Activated CD4-positive, alpha-beta T cell treated with anti-CD3 and anti-CD28 coated beads, Interleukin-2, amount 10 ng/mL, durations not matched to agents 7 days and 5 days (primary cell): ENCODE measurements around the gene PDXP. TPM values are rescaled to one million over a fixed set of nuclear protein-coding genes. Genes with fewer than 3 reads are reported as not detected.

ENCODE experiments used
- CTCF ChIA-PET: fragments of 350-600 bp; sonication (Branson Sonifier 250); formaldehyde crosslinking; loops from one replicate; lab custom pipeline; 2021; ENCODE audit warnings: antibody characterized with exemption; lab: Charles Lee
- POLR2A ChIA-PET: fragments of 350-600 bp; sonication (Branson Sonifier 250); formaldehyde crosslinking; loops from one replicate; lab custom pipeline; 2021; ENCODE audit warnings: antibody characterized with exemption; lab: Charles Lee
- DNase-seq: peaks from one replicate; pipeline ENCODE4 v3.0.0-alpha.2; 2020
- H3K27ac Mint-ChIP-seq: one replicate; pipeline ENCODE4 v1.8.0; 2021; ENCODE audit warnings: mild to moderate bottlenecking, moderate library complexity, mixed read lengths
- H3K27me3 Mint-ChIP-seq: one replicate; pipeline ENCODE4 v1.8.0; 2021; ENCODE audit warnings: mixed read lengths
- H3K36me3 Mint-ChIP-seq: one replicate; pipeline ENCODE4 v1.8.0; 2021; ENCODE audit warnings: low read depth, mixed read lengths
- H3K4me1 Mint-ChIP-seq: one replicate; pipeline ENCODE4 v1.8.0; 2021; ENCODE audit warnings: mixed read lengths
- H3K4me3 Mint-ChIP-seq: one replicate; pipeline ENCODE4 v1.8.0; 2021; ENCODE audit warnings: mild to moderate bottlenecking, moderate library complexity, mixed read lengths
- H3K9me3 Mint-ChIP-seq: one replicate; pipeline ENCODE4 v1.8.0; 2021; ENCODE audit warnings: mixed read lengths
- total RNA-seq, 2 experiments: library from RNA; stranded (reverse); gene quantifications; one replicate each; pipeline ENCODE4 v1.2.3, GENCODE V29; 2021

PDXP gene
- total RNA-seq, 2 experiments from 2014 or later, result 21.5 to 21.8 TPM

DNA sequence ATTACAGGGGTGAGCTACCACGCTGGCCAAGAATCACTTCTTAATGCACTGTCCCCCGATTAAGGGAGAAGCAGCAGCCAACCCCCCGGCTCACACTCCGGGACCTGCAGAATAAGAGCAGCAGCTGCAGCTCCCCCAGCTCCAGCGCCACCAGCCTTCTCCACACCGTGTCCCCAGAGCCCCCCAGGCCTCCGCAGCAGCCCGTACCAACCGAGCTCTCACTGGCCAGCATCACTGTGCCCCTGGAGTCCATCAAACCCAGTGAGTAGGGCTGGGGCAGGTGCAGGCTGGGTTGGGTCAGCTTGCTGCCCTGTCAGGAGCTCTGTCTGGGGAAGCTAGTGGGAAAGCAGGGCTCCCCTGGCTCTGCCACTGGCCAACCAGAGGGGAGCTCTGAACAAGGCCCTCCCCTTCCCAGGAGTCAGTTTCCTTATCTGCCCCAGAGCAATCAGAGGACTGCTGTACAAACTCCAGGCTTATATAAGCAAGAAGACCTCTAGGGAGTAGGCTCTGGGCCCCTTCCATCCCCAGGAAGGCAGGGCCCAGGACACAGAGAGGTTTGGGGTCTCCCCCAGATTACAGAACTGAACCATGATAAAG, 27.6 kb upstream of the PDXP start:
- Mint-ChIP-seq H3K9me3 (no peaks in the 10 kb centered on the region), H3K27me3 (no peaks in the 10 kb centered on the region), H3K36me3 (peaks cover 6% of the 10 kb centered on the region), H3K4me3 (no peak overlapping the region), H3K4me1 (peaks cover 76% of the 10 kb centered on the region), H3K27ac (peak overlapping the region; percentile 83)
- ChIA-PET POLR2A (no interaction called here), CTCF (interaction anchor here (0.5 to 12.6 kb wide), 9 partner anchors 11 to 1128 kb away, joined by 3 to 127 read pairs (median 4); partner anchors contain the start of genes GGA1, PDXP and SH3BP1)
- no peak for DNase-seq

DNA sequence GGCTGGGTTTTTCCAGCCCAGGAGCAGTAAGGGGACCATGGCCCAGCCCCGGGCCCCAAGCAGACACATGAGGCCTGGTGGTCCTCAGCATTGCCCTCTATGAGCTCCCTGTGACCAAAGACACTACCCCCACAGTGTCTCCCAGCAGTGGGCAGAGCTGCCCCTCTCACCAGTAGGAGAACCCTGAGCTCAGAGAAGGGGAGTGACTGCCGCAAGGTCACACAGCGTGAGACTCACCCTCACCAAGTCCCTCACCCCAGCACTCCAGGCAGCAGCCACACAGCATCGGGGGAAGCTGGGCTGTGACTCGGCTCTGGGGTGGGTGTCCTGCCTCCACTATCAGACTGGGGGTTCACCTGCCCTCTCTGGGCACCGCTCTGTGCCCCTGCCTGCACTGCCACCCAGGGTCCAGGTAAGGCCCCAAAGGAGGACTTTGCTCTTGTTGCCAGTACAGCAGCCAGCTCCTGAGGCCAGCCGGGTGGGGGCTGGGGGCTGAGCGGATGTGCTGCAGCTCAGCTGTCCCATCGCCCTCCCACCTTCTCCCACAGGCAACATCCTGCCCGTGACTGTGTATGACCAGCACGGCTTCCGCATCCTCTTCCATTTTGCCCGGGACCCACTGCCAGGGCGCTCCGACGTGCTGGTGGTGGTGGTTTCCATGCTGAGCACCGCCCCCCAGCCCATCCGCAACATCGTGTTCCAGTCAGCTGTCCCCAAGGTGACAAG, 26.9 kb upstream of the PDXP start:
- Mint-ChIP-seq H3K4me1 (peaks cover 76% of the 10 kb centered on the region), H3K27ac (peak overlapping the region; percentile 83), H3K27me3 (no peaks in the 10 kb centered on the region), H3K9me3 (no peaks in the 10 kb centered on the region), H3K36me3 (peaks cover 11% of the 10 kb centered on the region), H3K4me3 (peak overlapping the region; percentile 45)
- CTCF ChIA-PET, result interaction anchor here (0.5 to 12.6 kb wide), 8 partner anchors 11 to 64 kb away, joined by 3 to 127 read pairs (median 4); partner anchors contain the start of genes PDXP and SH3BP1
- POLR2A ChIA-PET, result interaction anchor here (0.6 to 0.8 kb wide), 2 partner anchors 11 to 19 kb away, joined by 3 read pairs; no protein-coding TSS in a partner anchor
- DNase-seq, result peak; percentile 25

DNA sequence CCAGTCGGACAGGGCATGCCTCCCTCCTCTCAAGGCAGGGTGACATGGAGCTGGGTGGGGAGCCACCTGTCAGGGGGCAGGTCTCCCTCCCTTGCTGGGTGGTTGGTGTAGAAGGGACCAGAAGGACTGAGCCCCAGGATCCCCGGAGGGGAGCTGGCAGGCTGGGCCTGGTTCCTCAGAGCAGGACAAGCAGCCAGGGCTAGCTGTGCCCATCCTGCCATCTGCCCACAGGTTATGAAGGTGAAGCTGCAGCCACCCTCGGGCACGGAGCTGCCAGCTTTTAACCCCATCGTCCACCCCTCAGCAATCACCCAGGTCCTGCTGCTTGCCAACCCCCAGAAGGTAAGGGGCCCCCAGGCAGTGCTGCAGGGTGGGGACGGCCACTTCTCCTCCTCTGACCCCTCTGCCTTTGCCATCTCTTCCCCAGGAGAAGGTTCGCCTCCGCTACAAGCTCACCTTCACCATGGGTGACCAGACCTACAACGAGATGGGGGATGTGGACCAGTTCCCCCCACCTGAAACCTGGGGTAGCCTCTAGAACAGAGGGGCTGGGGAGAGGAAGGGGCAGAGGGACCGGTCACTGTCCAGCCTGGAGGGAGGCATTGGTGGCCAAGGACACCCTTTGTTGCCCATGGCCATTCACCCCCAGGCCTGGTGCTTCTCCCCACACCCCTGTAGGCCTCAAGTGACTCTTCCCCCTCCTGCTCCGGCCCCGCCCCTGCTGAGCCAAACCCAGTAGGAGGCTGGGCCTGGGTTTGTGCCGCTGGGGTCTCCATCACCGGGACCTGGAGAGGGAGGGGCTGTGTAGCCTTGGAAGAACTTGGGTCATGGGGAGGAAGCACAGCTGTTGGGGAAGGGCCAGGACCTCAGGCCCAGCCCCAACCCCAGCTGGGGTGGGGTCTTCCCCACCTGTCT, 26.1 kb upstream of the PDXP start:
- Mint-ChIP-seq H3K27ac (peak overlapping the region; percentile 96), H3K4me1 (peaks cover 76% of the 10 kb centered on the region), H3K9me3 (no peaks in the 10 kb centered on the region), H3K27me3 (no peaks in the 10 kb centered on the region), H3K36me3 (peaks cover 12% of the 10 kb centered on the region), H3K4me3 (peak overlapping the region; percentile 45)
- no peak for DNase-seq
- ChIA-PET CTCF (interaction anchor here (0.6 to 12.6 kb wide), 13 partner anchors 8 to 137 kb away, joined by 3 to 127 read pairs (median 5); partner anchors contain the start of genes GGA1, PDXP and SH3BP1), POLR2A (interaction anchor here (0.6 to 0.8 kb wide), 2 partner anchors 10 to 20 kb away, joined by 3 read pairs; no protein-coding TSS in a partner anchor)

DNA sequence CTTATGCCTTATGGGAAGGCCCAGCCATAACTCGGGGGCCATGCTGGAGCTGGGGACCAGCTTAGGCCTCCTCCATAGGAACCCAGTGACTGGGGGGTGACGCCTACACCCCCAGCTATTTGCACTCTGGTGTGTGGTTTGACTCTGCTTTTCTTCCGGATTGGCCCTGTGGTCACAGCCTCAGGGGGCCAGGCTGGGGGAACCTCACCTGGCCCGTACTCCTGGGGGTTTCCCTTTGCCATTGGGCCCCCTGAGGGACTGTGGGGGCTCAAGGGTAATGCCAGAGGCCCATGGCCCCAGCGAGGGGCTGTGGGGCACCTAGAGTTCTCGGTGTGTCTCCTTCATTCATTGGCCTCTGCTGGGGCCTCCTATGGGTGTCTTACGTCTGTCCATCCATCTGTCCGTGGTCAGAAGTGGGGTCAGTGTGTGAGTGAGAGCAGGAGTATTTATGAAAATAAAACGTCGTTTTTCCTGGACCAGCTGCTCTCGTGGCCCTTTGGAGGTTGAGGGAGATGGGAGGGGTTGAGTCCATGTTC, 25.4 kb upstream of the PDXP start:
- Mint-ChIP-seq H3K27ac (peak overlapping the region; percentile 96), H3K27me3 (no peaks in the 10 kb centered on the region), H3K4me1 (peaks cover 77% of the 10 kb centered on the region), H3K9me3 (no peaks in the 10 kb centered on the region), H3K4me3 (peak overlapping the region; percentile 39), H3K36me3 (peaks cover 13% of the 10 kb centered on the region)
- ChIA-PET CTCF (interaction anchor here (0.6 to 12.6 kb wide), 15 partner anchors 9 to 136 kb away, joined by 3 to 127 read pairs (median 4); partner anchors contain the start of genes GGA1, NOL12, PDXP and SH3BP1), POLR2A (no interaction called here)
- DNase-seq, result peak; percentile 33

DNA sequence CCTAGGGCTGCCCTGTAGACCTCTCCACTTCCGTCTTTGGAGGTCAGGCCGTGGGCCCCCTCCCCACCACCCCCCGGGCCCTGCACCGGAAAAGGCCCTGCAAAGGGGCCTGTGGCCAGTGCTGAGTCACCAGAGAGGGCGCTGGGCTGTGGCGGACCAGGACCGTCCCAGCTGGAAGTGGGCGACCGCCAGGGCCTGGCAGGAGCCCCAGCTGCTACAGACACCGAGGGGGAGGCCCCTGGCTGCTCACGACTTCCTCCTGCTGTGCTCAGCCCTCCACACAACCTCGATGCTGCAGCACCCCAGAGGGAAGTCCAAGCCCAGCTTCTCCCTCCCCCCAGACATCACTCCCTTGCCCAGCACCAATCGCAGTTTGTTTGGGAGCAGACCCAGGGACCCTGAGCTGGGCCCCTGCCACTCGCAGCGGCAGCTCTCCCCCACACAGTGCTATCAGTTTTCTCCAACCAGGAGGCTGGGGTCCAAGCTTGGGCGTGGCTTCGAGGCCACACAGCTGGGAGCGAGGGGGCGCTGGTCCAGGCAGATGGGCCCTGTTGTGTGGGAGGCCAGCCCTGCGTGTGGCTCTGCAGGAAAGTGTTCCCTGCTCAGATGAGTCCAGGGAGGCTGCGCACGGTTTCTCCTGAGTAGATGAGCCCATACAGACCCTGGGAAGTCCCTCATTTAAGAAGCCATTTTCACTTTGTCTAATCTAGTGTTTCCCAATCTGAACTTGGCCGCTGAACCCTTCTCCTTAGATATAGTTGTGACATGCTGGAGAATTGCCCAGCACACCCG, 24.7 kb upstream of the PDXP start:
- POLR2A ChIA-PET, result no interaction called here
- H3K9me3 Mint-ChIP-seq, result no peaks in the 10 kb centered on the region
- peak overlapping the region; percentile 96 for H3K27ac Mint-ChIP-seq
- H3K4me3 Mint-ChIP-seq, result peak overlapping the region; percentile 41
- CTCF ChIA-PET, result interaction anchor here (0.6 to 12.6 kb wide), 14 partner anchors 9 to 1682 kb away, joined by 3 to 127 read pairs (median 6); partner anchors contain the start of genes GGA1, NOL12, PDXP and SH3BP1
- peak; percentile 62 for DNase-seq
- H3K4me1 Mint-ChIP-seq, result peaks cover 77% of the 10 kb centered on the region
- H3K36me3 Mint-ChIP-seq, result peaks cover 15% of the 10 kb centered on the region
- H3K27me3 Mint-ChIP-seq, result no peaks in the 10 kb centered on the region

DNA sequence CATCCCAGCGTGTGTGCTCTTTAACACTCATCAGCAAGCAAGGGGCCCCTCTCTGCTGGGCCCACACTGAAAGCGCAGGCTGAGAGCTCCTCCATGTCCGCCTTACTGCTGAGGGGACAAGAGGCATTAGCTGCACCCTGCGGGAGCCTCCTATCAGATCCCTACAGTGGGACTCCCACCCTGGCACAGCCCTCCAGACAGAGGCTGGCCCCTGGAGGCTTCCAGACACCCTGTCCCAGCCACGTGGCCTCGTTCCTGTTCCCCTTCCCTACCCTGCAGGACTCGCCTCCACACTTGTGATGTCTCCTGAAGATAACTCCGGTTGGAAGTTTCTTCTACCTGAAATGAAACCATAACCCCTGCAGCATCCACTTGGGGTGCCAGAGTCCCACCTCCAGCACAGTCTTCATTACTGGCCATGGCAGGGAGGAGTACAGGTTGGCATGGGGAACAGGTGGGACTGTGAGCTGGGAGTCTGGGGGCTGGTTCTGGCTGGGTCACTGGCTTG, 24.1 kb upstream of the PDXP start:
- Mint-ChIP-seq H3K36me3 (peaks cover 16% of the 10 kb centered on the region), H3K4me3 (peak overlapping the region; percentile 41), H3K27me3 (no peaks in the 10 kb centered on the region), H3K4me1 (peaks cover 74% of the 10 kb centered on the region), H3K27ac (peak overlapping the region; percentile 96), H3K9me3 (no peaks in the 10 kb centered on the region)
- CTCF ChIA-PET, result interaction anchor here (1.1 to 12.6 kb wide), 8 partner anchors 8 to 47 kb away, joined by 3 to 127 read pairs (median 8); partner anchors contain the start of genes PDXP and SH3BP1
- no peak for DNase-seq
- POLR2A ChIA-PET, result no interaction called here

DNA sequence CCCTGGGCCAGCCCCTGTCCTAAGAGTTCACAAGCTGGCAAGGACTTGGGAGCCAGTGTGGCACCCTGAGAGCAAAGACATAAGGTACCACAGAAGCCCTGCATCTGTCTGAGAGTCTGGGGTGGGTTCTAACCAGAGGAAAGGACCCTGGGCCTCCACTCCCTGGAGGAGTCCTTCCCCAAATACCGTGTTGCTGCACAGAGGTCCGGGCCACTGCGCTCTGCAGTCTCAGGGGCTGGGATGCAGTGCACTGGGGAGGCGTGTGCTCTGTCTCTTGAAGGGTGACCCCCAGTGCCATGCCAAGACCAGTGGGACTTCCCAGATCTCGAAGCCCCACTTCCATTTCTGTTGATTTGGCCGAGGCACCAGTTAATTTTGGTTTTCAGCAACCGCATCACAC, 23.4 kb upstream of the PDXP start:
- H3K27me3 Mint-ChIP-seq, result no peaks in the 10 kb centered on the region
- CTCF ChIA-PET, result interaction anchor here (1.1 to 12.6 kb wide), 5 partner anchors 8 to 46 kb away, joined by 3 to 127 read pairs (median 9); partner anchors contain the start of gene SH3BP1
- peak overlapping the region; percentile 41 for H3K4me3 Mint-ChIP-seq
- no peaks in the 10 kb centered on the region for H3K9me3 Mint-ChIP-seq
- H3K27ac Mint-ChIP-seq, result peak overlapping the region; percentile 96
- peaks cover 16% of the 10 kb centered on the region for H3K36me3 Mint-ChIP-seq
- H3K4me1 Mint-ChIP-seq, result peaks cover 74% of the 10 kb centered on the region
- no peak for DNase-seq
- POLR2A ChIA-PET, result no interaction called here

DNA sequence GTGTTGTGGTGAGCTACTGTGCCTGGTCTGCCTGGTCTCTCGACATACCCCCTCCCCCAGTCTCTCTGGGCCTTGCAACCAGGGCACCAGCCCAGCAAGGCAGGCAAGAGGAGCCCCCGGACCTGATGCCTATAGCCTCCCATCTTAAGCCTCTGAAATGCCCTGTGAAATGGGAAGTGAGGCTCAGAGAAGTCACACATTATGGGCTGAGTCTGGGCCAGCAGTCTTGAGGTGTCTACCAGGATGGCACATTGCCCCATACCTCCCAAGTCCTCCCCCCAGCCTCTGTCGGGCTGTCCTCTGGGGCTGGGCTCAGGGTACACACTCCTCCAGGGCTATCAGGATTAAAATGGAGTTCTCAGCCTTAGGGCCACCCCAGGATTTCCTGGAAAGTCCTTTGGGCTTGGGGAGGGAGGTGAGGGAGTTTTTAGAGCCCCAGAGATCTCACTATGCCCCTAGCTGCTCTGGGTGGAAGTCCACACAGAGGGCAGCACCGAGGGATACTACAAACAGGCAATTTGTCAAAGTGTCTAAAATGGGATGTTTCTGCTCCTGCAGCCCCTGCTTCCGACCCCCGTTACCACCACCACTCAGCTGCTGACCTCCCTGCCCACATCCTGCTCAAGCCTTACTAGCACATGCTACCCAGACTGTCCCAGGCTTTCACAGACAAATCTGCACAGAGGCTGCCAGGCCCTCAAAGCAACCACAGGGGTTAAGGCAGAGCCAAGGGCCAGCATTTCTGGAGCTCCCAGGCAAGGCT, 22.2 kb upstream of the PDXP start:
- peak; percentile 62 for DNase-seq

DNA sequence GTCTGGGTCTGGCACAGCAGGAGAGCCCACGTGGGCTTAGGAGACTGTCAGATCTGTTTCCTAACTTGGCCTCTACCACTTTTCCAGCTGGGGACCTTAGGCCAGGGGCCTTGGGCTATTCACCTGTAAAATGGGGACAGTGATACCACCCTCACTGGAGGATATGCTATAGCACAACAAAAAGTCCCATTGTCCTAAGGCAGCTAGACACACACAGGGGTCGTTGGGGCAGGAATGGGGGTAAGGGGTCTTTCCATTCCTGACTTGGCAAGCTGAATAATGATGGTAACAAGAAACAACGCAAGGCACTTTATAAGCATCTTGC, 21.6 kb upstream of the PDXP start:
- peak overlapping the region; percentile 90 for H3K27ac Mint-ChIP-seq

More for the DNA sequence above, 22.2 kb upstream of the PDXP start:
- Mint-ChIP-seq H3K27me3 (no peaks in the 10 kb centered on the region), H3K4me1 (peaks cover 71% of the 10 kb centered on the region), H3K36me3 (peaks cover 25% of the 10 kb centered on the region), H3K4me3 (peak overlapping the region; percentile 98), H3K27ac (peak overlapping the region; percentile 90), H3K9me3 (no peaks in the 10 kb centered on the region)
- POLR2A ChIA-PET, result interaction anchor here (1.0 kb wide), 1 partner anchor 9 kb away, joined by 5 read pairs; no protein-coding TSS in a partner anchor
- CTCF ChIA-PET, result interaction anchor here (0.6 to 12.6 kb wide), 11 partner anchors 6 to 770 kb away, joined by 3 to 127 read pairs (median 3); partner anchors contain the start of genes GGA1 and SH3BP1

DNA sequence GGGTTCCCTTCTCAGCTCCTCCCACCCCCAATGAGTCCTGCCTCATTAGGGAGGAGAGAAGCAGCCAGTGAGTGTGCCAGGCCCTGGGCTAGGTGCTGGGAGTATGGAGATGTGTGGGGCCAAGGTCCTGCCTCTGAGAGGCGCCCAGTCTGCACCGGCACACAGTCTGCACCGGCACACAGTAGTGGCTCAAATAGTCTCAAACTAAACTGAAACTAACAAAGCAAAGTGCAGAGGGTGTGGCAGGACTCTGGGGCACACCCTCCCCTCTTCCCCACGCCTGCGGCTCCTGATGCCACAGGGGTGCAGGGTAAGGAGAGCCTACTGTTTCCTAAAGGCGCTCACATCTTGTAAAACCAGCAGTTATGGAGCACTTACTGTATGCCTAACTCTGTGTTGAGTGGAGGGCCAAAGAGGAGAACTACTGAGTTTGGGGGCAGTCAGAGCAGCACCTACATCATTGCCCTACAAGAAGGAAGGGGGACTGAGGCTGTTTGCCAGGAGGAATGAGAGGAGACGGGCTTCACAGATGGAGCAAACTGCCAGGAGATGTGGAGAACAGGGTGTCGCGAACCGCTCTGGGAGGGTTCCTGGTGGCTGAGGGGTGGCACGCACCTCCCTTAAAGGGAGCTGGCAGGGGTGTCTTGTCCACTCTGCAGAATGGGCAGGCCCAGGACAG, 20.0 kb upstream of the PDXP start:
- DNase-seq, result peak; percentile 70
- Mint-ChIP-seq H3K4me3 (peak overlapping the region; percentile 98), H3K4me1 (peaks cover 75% of the 10 kb centered on the region), H3K36me3 (peaks cover 43% of the 10 kb centered on the region), H3K27me3 (no peaks in the 10 kb centered on the region), H3K9me3 (no peaks in the 10 kb centered on the region), H3K27ac (peak overlapping the region; percentile 90)
- CTCF ChIA-PET, result interaction anchor here (1.0 to 7.9 kb wide), 8 partner anchors 11 to 46 kb away, joined by 3 to 143 read pairs (median 5); partner anchors contain the start of genes GGA1, LGALS1, NOL12 and PDXP
- POLR2A ChIA-PET, result no interaction called here

More for the DNA sequence above, 21.6 kb upstream of the PDXP start:
- Mint-ChIP-seq H3K4me1 (peaks cover 71% of the 10 kb centered on the region), H3K9me3 (no peaks in the 10 kb centered on the region), H3K36me3 (peaks cover 29% of the 10 kb centered on the region), H3K27me3 (no peaks in the 10 kb centered on the region), H3K4me3 (peak overlapping the region; percentile 98)
- no peak for DNase-seq
- ChIA-PET POLR2A (interaction anchor here (1.0 kb wide), 1 partner anchor 9 kb away, joined by 5 read pairs; no protein-coding TSS in a partner anchor), CTCF (interaction anchor here (0.8 to 3.0 kb wide), 8 partner anchors 10 to 44 kb away, joined by 3 to 17 read pairs (median 4); partner anchors contain the start of gene GGA1)
